B cell (primary cell): ENCODE data around the gene MTHFD2L.

Experiments
- EZH2 ChIP-seq: IDR thresholded peaks from 2 replicates; pipeline ENCODE4 v1.6.1; 2012; ENCODE audit warnings: borderline replicate concordance, low read depth, mild to moderate bottlenecking, moderate library complexity, low read length; ENCODE audit not compliant: insufficient read depth, poor library complexity, severe bottlenecking
- TF ChIP-seq, protein P1 (sequence below): fragments of 200-600 bp; IDR thresholded peaks from one replicate; pipeline ENCODE4 v1.8.0; 2022; ENCODE audit warnings: antibody characterized with exemption, mild to moderate bottlenecking

DNA sequence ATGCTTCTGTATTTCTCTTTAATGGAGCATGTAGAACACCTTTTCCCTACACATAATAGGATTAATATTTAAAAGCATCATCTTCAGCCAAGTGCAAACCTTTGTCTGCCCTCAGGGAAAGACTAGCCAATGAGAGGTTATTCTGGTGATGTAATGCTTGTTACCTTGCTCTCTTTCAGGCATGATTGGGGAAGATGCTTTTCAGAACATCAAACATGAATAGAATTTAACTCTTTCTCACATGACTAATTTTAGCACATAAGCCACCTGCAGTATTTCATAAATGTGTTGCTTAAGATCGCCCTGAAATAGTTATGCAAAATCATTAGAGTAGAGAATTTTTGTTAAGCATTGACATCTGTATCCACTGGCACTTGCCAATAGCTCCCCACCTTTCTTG, 139.6 kb downstream of the MTHFD2L start:
- TF ChIP-seq EZH2: no peak
- TF ChIP-seq, protein P1, sequence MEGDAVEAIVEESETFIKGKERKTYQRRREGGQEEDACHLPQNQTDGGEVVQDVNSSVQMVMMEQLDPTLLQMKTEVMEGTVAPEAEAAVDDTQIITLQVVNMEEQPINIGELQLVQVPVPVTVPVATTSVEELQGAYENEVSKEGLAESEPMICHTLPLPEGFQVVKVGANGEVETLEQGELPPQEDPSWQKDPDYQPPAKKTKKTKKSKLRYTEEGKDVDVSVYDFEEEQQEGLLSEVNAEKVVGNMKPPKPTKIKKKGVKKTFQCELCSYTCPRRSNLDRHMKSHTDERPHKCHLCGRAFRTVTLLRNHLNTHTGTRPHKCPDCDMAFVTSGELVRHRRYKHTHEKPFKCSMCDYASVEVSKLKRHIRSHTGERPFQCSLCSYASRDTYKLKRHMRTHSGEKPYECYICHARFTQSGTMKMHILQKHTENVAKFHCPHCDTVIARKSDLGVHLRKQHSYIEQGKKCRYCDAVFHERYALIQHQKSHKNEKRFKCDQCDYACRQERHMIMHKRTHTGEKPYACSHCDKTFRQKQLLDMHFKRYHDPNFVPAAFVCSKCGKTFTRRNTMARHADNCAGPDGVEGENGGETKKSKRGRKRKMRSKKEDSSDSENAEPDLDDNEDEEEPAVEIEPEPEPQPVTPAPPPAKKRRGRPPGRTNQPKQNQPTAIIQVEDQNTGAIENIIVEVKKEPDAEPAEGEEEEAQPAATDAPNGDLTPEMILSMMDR: no peak
